Heart left ventricle (tissue), 16 donors: ENCODE data around the gene MIB1. TPM values are rescaled to one million over a fixed set of nuclear protein-coding genes. Genes with fewer than 3 reads are reported as not detected.
A peak's percentile ranks its signal among the peaks of the same experiment; 100 is the strongest.
"Not testable (repeated sequence)": the region's sequence is repeated elsewhere in the genome, so short reads cannot be mapped to it uniquely, and the experiment has no call there.

Experiments
- ATAC-seq, 4 donors: fragments of 200-7000 bp; cut with Tn5 transposase; one replicate each; pipeline ENCODE4 v1.9.1; 2020 to 2022; ENCODE audit warnings: moderate library complexity in 4 of 4, mild to moderate bottlenecking in 3 of 4, moderate number of reproducible peaks in 1 of 4
- DNase-seq, 5 donors: peaks; one replicate each; pipeline ENCODE4 v3.0.0-alpha.2; 2020
- H3K27ac ChIP-seq, 12 donors: fragments of 200-600 bp; sonication (generic) in 4 of 12; one replicate each; pipeline versions ENCODE4 v1.5.0 to v1.8.0; 2016 to 2022; ENCODE audit warnings: mild to moderate bottlenecking in 2 of 12
- H3K27me3 ChIP-seq, 9 donors: fragments of 200-600 bp; sonication (generic) in 2 of 9; one replicate each; pipeline versions ENCODE4 v1.5.1 to v1.8.0; 2016 to 2022; ENCODE audit warnings: mild to moderate bottlenecking in 3 of 9
- H3K36me3 ChIP-seq, 9 donors: fragments of 200-600 bp; sonication (generic) in 2 of 9; one replicate each; pipeline versions ENCODE4 v1.5.0 to v1.8.0; 2018 to 2022; ENCODE audit warnings: mild to moderate bottlenecking in 2 of 9
- H3K4me1 ChIP-seq, 12 donors: fragments of 200-600 bp; sonication (generic) in 4 of 12; one replicate each; pipeline versions ENCODE4 v1.5.0 to v1.8.0; 2016 to 2022; ENCODE audit warnings: mild to moderate bottlenecking in 3 of 12
- H3K4me3 ChIP-seq, 12 donors: fragments of 200-600 bp; sonication (generic) in 4 of 12; one replicate each; pipeline versions ENCODE4 v1.5.0 to v1.8.0; 2017 to 2022; ENCODE audit warnings: mild to moderate bottlenecking in 9 of 12, moderate library complexity in 4 of 12
- H3K9me3 ChIP-seq, 12 donors: fragments of 200-600 bp; sonication (generic) in 4 of 12; one replicate each; pipeline versions ENCODE4 v1.5.0 to v1.8.0; 2016 to 2022; ENCODE audit warnings: mild to moderate bottlenecking in 1 of 12
- CTCF ChIP-seq, 12 donors: fragments of 200-600 bp; sonication (generic) in 4 of 12; IDR thresholded peaks; one replicate each; pipeline versions ENCODE4 v1.5.0 to v1.8.0; 2018 to 2022; ENCODE audit warnings: antibody characterized with exemption in 12 of 12, mild to moderate bottlenecking in 5 of 12
- POLR2A ChIP-seq, 2 donors: fragments of 450-650 bp; IDR thresholded peaks; one replicate each; pipeline ENCODE4 v1.6.1; 2017; ENCODE audit warnings: antibody characterized with exemption in 2 of 2, mild to moderate bottlenecking in 2 of 2, moderate library complexity in 2 of 2
- WGBS, 4 donors: extraction: QIAGEN DNeasy Blood & Tissue Kit in 2 of 4; methylation state at CpG; one replicate each; pipeline versions ENCODE4 v1.1.5 to v1.1.7; 2013 to 2018; 5-methylcytosine and 5-hydroxymethylcytosine counted together
- intact Hi-C, 10 donors: fragments of 100-400 bp; cut with DNase I; formaldehyde crosslinking; loops; one replicate each; pipeline versions ENCODE4 v1.11.1 to v1.14.2; 2022
- polyA plus RNA-seq, 2 donors: library from polyadenylated mRNA; stranded (reverse); fragments of 200-250 nt; gene quantifications; one replicate each; pipeline ENCODE4 v1.2.3, GENCODE V29; 2013
- total RNA-seq, 9 donors: library from RNA; depleted of rRNA in 2 of 9; stranded (reverse); fragments of >200 nt in 2 of 9; fragmentation: NEBNext Ultra II Directional in 3 of 9; extraction: Animal tissue kit (Norgen Biotek cat#: 25700) in 3 of 9; gene quantifications; one replicate each; pipeline versions ENCODE4 v1.1.0 to v1.2.4, GENCODE V29; 2016 to 2023
- donor health status: ischemic (EF 13 %, LVEDD 7.1; RV severe dilation, severe dysfunction).
- donor health status: healthy with polysubstance abuse.
- donor health status: DM: no; HTN: yes; CAD: no.
- donor health status: DM: no; HTN: no; CAD: no.
- donor health status: ischemic (EF 25% LVEDD 6.9; RV normal size, moderate dysfunction).
- donor health status: ischemic (EF 25% LVEDD 5.7; RV mildly dilated, moderate dysfunction).
- donor health status: healthy.
- donor health status: DM: yes; HTN: yes; CAD: no.
- donor health status: ischemic (EF 35%, LVEDD 5.7; RV mildly dilated, moderate dysfunction).
- donor health status: nonischemic (EF 11% LVEDD 7.7; RV severe dilation, severe dysfunction).
- donor health status: DM: yes; HTN: yes; CAD: no.
- donor health status: PGD.
- donor health status: ischemic (EF 29% LVEDD 5.4; RV normal size, mild dysfunction).
- donor health status: nonischemic (EF 23%, LVEDD 6.1; RV moderate dilation, normal function).

The MIB1 gene
- total and polyA plus RNA-seq, 11 donors, result 2.5 to 33.4 (median 19.5) TPM

- WGBS, 4 donors, result 91 to 100% (median 93%) methylated on average over 2 of the region's 2 CpGs
- no peak for ATAC-seq
- H3K4me1 ChIP-seq, result no peaks in the 10 kb centered on the region
Measured at GRCh38 chr18:21722687-21723086, 17.9 kb upstream of the MIB1 start.

GRCh38 chr18:21725201-21725600 is 15.4 kb upstream of the MIB1 start:
- intact Hi-C loops, result no loop called here
- no peaks in the 10 kb centered on the region for H3K9me3 ChIP-seq
- DNase-seq (no peak), ATAC-seq (no peak)
- 83 to 88% (median 87%) methylated on average over 4 of the region's 4 CpGs for WGBS, 4 donors
- H3K27me3 ChIP-seq, result no peaks in the 10 kb centered on the region
- no peaks in the 10 kb centered on the region for H3K4me1 ChIP-seq
- TF ChIP-seq CTCF (IDR thresholded peaks at IDR 0.05), result no peak
- no peak for TF ChIP-seq POLR2A (IDR thresholded peaks at IDR 0.05)
- no peak overlapping the region for H3K4me3 ChIP-seq
- no peak overlapping the region for H3K27ac ChIP-seq
- no peaks in the 10 kb centered on the region for H3K36me3 ChIP-seq

More at GRCh38 chr18:21722687-21723086, 17.9 kb upstream of the MIB1 start:
- Histone ChIP-seq H3K4me3 (no peak overlapping the region), H3K27me3 (no peaks in the 10 kb centered on the region), H3K27ac (no peak overlapping the region), H3K9me3 (no peaks in the 10 kb centered on the region), H3K36me3 (no peaks in the 10 kb centered on the region)
- no peak for TF ChIP-seq POLR2A (IDR thresholded peaks at IDR 0.05)
- no peak for TF ChIP-seq CTCF (IDR thresholded peaks at IDR 0.05)
- DNase-seq, result no peak
- intact Hi-C loops, result no loop called here

GRCh38 chr18:21727702-21728101 is 12.9 kb upstream of the MIB1 start:
- H3K27me3 ChIP-seq, result no peaks in the 10 kb centered on the region
- H3K4me1 ChIP-seq, result no peaks in the 10 kb centered on the region
- no peak for DNase-seq
- no peaks in the 10 kb centered on the region for H3K9me3 ChIP-seq
- WGBS, 4 donors, result 76 to 87% (median 85%) methylated on average over 2 of the region's 2 CpGs
- H3K27ac ChIP-seq, result no peak overlapping the region
- H3K36me3 ChIP-seq, result no peaks in the 10 kb centered on the region
- no peak overlapping the region for H3K4me3 ChIP-seq
- no peak for TF ChIP-seq POLR2A (IDR thresholded peaks at IDR 0.05)
- intact Hi-C loops, result no loop called here
- no peak for ATAC-seq

- Histone ChIP-seq H3K27ac (no peak overlapping the region), H3K27me3 (no peaks in the 10 kb centered on the region), H3K4me1 (peaks cover 0 to 5% (median 0%) of the 10 kb centered on the region in 12 donors), H3K4me3 (no peak overlapping the region), H3K36me3 (no peaks in the 10 kb centered on the region), H3K9me3 (peaks cover 0 to 8% (median 0%) of the 10 kb centered on the region in 12 donors)
- ATAC-seq (no peak), DNase-seq (no peak)
- 87 to 98% (median 94%) methylated on average over 5 of the region's 5 CpGs for WGBS, 4 donors
- TF ChIP-seq CTCF (IDR thresholded peaks at IDR 0.05) (no peak), POLR2A (IDR thresholded peaks at IDR 0.05) (no peak)
- intact Hi-C loops, result loop anchor here in 1 of 10 donors (10.0 kb wide), 1 partner anchor 72 kb away; no protein-coding TSS in a partner anchor
Measured at GRCh38 chr18:21733011-21733410, 7.6 kb upstream of the MIB1 start.

- no peaks in the 10 kb centered on the region for H3K36me3 ChIP-seq
- H3K27me3 ChIP-seq, result no peaks in the 10 kb centered on the region
- DNase-seq (peak in 4 of 5 donors; percentile 20 to 36 (median 30)), ATAC-seq (no peak)
- intact Hi-C loops, result loop anchor here in 1 of 10 donors (10.0 kb wide), 1 partner anchor 69 kb away; no protein-coding TSS in a partner anchor
- H3K4me1 ChIP-seq, result peaks cover 0 to 15% (median 3%) of the 10 kb centered on the region in 12 donors
- no peak for TF ChIP-seq CTCF (IDR thresholded peaks at IDR 0.05)
- no peak for TF ChIP-seq POLR2A (IDR thresholded peaks at IDR 0.05)
- H3K4me3 ChIP-seq, result no peak overlapping the region
- no peak overlapping the region for H3K27ac ChIP-seq
- peaks cover 0 to 8% (median 0%) of the 10 kb centered on the region in 12 donors for H3K9me3 ChIP-seq
- WGBS, 4 donors, result 47 to 66% (median 56%) methylated on average over 6 to 12 of the region's 12 CpGs
Measured at GRCh38 chr18:21735452-21736015, 5.1 kb upstream of the MIB1 start.

- not testable (repeated sequence) for H3K27me3 ChIP-seq, H3K27ac ChIP-seq, ATAC-seq, H3K4me3 ChIP-seq, DNase-seq, H3K36me3 ChIP-seq, H3K9me3 ChIP-seq
- WGBS, 4 donors, result 95 to 99% (median 97%) methylated on average over 4 of the region's 4 CpGs
- H3K4me1 ChIP-seq, result peaks cover 0 to 19% (median 5%) of the 10 kb centered on the region in 12 donors
- intact Hi-C loops, result loop anchor here in 1 of 10 donors (10.0 kb wide), 1 partner anchor 68 kb away; no protein-coding TSS in a partner anchor
Measured at GRCh38 chr18:21736926-21737325, 3.7 kb upstream of the MIB1 start.
